ENCODE results near the gene HNRNPL.
"Not testable (repeated sequence)": the region's sequence is repeated elsewhere in the genome, so short reads cannot be mapped to it uniquely, and the experiment has no call there.

DNA sequence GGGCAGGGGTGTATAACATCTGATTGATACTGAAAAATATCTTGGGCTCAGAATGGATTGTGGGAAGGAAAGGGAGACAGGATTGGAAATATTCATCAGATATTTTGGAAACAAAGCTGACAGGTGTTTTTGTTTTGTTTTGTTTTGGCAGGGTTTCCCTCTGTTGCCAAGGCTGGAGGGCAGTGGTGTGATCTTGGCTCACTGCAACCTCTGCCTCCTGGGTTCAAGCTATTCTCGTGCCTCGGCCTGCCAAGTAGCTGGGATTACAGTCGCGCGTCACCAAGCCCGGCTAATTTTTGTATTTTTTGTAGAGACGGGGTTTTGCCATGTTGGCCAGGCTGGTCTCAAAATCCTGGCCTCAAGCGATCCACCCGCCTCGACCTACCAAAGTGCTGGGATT lies 23.6 kb upstream of the HNRNPL start:
- TF ChIP-seq, protein P1, sequence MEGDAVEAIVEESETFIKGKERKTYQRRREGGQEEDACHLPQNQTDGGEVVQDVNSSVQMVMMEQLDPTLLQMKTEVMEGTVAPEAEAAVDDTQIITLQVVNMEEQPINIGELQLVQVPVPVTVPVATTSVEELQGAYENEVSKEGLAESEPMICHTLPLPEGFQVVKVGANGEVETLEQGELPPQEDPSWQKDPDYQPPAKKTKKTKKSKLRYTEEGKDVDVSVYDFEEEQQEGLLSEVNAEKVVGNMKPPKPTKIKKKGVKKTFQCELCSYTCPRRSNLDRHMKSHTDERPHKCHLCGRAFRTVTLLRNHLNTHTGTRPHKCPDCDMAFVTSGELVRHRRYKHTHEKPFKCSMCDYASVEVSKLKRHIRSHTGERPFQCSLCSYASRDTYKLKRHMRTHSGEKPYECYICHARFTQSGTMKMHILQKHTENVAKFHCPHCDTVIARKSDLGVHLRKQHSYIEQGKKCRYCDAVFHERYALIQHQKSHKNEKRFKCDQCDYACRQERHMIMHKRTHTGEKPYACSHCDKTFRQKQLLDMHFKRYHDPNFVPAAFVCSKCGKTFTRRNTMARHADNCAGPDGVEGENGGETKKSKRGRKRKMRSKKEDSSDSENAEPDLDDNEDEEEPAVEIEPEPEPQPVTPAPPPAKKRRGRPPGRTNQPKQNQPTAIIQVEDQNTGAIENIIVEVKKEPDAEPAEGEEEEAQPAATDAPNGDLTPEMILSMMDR (conservative IDR thresholded peaks at IDR 0.05) = not testable (repeated sequence)
- TF ChIP-seq ZFX (IDR thresholded peaks at IDR 0.05) = not testable (repeated sequence)
